ENCODE measurements around the gene COL12A1.
A peak's percentile ranks its signal among the peaks of the same experiment; 100 is the strongest.
"Not testable (repeated sequence)": the region's sequence is repeated elsewhere in the genome, so short reads cannot be mapped to it uniquely, and the experiment has no call there.

COL12A1 gene

DNA sequence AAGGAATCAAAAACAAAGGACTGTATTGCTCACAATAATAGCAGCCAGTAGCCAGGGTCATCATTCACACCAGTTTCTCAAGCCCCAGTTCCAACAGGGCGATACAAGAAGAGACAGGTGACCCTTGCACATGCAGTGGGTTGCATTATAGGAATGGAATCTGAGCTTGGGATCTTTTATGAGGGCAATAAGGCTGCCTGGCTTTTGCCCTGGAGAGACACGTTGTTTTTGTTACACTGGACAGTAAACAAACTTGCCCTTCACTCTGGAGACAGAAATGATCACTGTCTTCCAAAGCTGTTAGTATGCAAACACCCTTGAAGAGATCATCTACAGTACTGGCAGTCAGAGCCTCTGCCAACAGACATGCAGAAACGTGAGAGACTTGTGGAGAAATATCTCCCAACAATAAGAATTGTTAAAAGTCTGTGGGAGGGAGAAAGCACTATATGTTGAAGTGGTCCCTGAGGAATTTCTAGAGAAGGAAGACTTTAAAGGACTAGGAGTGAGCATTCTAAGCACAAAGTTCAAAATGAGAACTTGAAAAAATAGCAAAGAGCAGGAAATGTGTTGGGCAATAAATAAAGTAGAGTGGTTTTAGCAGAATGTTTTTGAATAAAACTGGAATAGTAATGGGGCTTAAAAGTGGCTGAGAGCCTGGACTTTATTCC, 6.2 kb upstream of the COL12A1 start:
- no peak for DNase-seq

DNA sequence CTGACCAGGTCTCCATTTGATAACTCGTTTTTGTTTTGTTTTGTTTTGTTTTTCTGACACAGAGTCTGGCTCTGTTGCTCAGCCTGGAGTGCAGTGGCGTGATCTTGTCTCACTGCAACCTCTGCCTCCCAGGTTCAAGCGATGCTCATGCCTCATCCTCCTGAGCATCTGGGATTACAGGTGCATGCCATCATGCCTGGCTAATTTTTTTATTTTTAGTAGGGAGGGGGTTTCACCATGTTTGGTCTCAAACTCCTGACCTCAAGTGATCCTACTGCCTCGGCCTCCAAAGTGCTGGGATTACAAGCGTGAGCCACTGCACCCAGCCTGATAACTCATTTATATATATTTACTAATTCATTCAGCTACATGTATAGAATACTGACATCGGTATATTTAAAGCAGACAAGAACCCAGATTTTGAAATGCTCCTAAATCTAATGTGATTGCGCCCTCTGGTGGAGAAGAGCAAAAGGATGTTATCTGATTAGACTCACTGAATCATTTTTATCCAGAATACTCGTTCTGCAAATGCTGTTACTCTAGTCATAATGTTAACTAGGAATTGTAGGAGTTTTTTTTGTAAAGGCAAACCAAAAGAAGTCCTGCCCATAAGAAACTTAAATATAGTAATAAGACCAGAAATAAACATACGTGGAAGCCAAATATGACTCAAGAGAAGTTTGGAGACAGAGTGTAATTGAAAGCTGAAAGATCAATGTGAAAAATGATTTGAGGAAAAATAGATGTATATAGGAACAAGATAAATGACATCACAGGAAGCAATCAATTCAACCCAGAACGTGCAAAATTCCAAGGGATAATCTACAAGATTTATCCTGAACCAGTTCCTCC, 5.3 kb upstream of the COL12A1 start:
- no peak for DNase-seq

- DNase-seq: no peak
Measured at GRCh38 chr6:75209184-75209723, 3.4 kb upstream of the COL12A1 start.

- DNase-seq: peak; percentile 80
Measured at GRCh38 chr6:75208298-75209183, 2.7 kb upstream of the COL12A1 start.

- no peak for DNase-seq
Measured at GRCh38 chr6:75206576-75207342, 906 bp upstream of the COL12A1 start.

DNA sequence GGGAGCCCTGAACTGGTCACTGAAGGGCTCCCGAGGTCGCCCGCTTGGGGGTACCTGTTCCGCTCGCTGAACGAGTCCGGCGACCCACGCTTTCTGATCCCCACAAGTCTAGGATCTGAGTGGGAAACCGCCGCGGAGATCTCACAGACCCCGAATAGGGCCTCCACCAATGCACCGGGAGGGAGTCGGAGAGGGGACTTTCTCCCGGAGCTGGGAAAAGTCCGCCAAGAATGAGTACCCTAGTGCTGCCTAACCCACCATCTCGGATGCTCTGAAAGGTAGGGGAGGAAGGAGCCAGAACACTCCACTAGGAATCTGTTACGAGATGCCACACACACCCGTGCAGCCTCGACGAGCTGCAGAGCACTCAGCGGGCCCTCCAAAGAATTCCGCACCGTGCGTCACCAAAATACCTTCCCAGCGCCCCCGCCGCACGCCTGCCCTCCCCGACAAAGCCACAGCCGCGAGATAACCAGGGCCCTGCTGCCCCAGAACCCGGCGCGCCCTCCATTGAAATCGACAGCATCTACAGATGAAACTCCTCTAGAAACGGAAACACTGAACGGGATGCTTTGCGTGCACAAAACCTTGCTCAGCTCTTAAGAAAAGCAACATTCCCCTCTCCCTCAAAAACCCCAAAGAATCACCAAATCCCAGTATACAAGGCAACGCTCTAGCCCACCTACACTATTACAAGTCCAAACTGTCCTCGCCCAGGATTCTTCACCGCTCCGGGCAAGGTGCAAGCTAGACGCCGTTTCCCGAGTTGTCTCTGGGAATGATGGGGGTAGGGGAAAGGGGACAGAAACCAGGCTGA, 686 bp downstream of the COL12A1 start:
- no peak for DNase-seq

DNA sequence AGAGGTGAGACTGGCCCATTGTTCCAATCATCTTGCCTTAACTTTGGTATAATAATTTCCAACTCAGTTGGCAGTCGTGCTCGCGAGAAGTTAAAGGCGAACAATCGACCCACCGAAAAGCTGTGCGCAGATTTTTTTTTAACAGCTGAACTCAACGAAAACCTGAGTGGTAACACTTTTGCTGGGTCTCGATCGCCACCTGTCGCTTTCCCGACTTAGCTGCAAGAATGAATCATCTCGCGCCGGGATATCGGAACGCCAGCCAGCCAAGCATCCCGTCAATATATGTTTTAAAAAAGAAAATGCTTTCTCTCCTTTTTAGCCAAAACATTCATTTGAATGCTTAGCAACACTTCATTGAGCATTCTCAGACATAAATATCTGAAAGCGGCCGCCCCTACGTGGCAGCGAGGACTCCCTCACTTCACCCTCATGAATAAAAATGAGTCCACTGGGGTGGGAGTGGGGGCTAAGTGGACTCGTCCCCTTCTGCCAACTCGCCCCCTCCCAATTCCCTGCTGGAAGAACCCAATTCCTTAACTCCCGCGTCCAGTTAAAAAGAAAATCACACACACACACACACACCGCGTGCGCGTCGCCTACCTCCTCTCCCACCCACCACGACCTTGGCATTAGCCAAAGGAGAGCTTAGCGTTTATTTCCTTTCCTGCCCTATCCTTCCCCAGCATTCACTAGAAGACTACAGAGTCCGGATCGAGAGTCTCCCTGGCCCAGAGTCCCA, 1.5 kb downstream of the COL12A1 start:
- DNase-seq: peak; percentile 30

DNA sequence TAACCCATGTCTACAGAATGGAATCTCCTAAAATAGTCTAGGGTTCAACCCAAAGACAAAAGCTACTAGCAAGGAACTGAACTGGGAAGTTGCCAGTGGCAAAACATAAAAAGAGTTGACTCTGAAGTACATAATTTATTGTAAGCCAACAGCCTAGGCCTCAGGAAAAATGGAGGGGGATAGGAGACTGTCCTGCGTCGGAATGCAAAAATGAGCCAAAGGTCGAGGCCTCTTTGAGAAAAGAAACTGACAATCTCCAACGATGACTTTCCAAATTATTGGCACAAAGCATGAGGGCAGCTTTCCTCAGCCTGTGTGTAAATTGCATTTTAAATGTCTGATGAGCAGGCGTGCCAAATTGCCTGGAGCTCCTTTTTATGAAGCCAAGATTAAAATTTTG, 2.1 kb downstream of the COL12A1 start:
- no peak for DNase-seq

- no peak for DNase-seq
Measured at GRCh38 chr6:75202676-75203131, 3.1 kb downstream of the COL12A1 start.

- DNase-seq: no peak
Measured at GRCh38 chr6:75201901-75202672, 3.8 kb downstream of the COL12A1 start.

GRCh38 chr6:75201021-75201420, 4.8 kb downstream of the COL12A1 start:
- DNase-seq: no peak

DNA sequence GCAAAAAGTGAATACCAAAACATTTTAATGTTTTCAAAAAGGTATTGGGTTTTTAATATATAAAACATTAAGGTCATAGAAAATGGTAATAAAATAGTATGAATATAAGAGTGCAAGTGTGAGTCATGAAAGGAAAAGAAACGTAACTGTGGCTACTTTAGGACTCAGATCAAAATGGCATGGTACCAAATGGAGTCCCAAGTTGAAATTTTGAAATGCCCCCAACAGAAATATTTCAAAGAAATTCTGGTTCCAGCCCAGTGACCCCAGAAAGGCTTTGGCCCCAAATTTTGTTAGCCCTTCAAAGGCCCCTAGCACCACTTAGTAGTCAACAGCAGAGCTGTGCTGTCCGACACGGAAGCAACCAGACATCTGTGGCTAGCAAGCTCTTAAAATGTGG, 6.0 kb downstream of the COL12A1 start:
- no peak for DNase-seq

DNA sequence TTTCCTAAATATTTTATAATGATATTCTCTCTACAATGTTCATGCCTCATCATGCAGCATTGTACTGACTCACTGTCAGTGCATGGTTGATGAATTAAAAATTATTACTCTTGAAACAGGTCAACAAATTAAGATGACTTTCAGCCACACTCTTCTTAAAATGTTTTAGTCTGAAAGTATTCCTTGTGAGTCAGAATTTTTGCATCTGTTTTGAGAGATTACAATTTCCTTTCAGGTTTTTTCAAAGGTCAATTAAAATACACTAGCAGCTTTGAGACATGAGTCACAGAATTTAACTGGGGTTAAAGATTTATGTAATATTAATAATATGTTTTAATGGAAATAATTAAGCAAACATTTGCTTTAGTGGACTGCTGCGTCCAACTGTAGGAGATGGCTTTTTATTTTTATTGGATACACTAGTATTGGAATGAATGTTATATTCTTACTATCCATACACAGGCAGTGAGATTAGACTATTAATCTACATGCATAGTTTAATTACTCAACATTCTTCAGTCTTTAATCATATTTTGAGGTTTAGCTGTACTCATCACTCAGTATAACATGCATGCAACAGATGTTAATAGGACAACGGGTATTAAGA, 9.7 kb downstream of the COL12A1 start:
- DNase-seq: no peak

- DNase-seq: no peak
Measured at GRCh38 chr6:75188221-75188925, 17.5 kb downstream of the COL12A1 start.

- not testable (repeated sequence) for DNase-seq
Measured at GRCh38 chr6:75186581-75186980, 19.3 kb downstream of the COL12A1 start.

GRCh38 chr6:75183099-75183541, 22.7 kb downstream of the COL12A1 start:
- no peak for DNase-seq

GRCh38 chr6:75180864-75181263, 25.0 kb downstream of the COL12A1 start:
- DNase-seq: no peak

DNA sequence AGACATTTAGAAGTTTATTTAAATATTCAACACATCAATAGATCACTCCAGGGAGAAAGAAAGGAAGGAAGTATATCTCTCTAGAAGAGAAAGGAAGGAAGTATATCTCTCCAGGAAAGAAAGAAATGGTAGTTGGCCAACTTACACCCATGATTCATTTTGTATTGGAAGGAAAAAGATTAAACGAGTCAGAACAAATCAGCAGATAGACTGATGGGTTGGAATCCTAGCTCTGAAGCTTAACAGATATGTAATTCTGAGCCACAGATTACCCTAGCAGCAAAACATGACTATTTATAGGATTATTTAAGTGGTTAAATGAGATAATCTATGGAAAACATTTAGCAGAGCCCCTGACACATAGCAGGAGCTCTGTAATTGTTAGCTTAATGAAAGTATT, 27.1 kb downstream of the COL12A1 start:
- DNase-seq: no peak

Measured in stimulated activated CD4-positive, alpha-beta T cell treated with anti-CD3 and anti-CD28 coated beads, Interleukin-4, amount 100 ng/mL, for 1 hour (primary cell).